Measurements from ENCODE around the gene MDH2. TPM values are rescaled to one million over a fixed set of nuclear protein-coding genes. Genes with fewer than 3 reads are reported as not detected.

MDH2 gene
- total RNA-seq, 1 experiment from 2014 or later = 154 TPM

DNA sequence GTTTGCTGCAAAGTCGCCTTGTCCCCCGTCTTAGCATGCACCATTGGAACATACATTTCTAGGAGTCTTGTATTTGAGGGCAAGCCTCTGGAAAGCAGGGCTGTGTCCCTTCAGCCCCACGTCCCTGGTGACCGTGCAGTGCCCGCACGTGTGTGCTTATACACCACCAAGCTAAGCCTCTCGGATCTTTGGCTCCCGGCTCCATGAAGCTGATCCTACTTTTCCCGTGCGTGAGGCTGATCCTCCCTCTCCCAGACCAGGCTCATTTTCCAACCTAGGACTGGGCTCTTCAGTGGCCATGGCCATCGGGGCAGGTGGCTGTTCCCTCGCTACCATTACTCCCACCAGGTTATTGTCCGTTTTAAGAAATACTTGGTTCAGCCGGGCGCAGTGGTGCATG, 14.3 kb downstream of the MDH2 start:
- no peaks in the 10 kb centered on the region for H3K27me3 Mint-ChIP-seq (ENCODE audit: unreplicated experiment)
- no peak overlapping the region for H3K27ac Mint-ChIP-seq (ENCODE audit: unreplicated experiment)
- H3K4me1 Mint-ChIP-seq (ENCODE audit: low read depth, unreplicated experiment) = no peaks in the 10 kb centered on the region
- no peak for DNase-seq
- intact Hi-C loops (cut with micrococcal nuclease; ENCODE audit: unreplicated experiment) = no loop called here
- TF ChIP-seq, protein P1, sequence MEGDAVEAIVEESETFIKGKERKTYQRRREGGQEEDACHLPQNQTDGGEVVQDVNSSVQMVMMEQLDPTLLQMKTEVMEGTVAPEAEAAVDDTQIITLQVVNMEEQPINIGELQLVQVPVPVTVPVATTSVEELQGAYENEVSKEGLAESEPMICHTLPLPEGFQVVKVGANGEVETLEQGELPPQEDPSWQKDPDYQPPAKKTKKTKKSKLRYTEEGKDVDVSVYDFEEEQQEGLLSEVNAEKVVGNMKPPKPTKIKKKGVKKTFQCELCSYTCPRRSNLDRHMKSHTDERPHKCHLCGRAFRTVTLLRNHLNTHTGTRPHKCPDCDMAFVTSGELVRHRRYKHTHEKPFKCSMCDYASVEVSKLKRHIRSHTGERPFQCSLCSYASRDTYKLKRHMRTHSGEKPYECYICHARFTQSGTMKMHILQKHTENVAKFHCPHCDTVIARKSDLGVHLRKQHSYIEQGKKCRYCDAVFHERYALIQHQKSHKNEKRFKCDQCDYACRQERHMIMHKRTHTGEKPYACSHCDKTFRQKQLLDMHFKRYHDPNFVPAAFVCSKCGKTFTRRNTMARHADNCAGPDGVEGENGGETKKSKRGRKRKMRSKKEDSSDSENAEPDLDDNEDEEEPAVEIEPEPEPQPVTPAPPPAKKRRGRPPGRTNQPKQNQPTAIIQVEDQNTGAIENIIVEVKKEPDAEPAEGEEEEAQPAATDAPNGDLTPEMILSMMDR (IDR thresholded peaks at IDR 0.05; ENCODE audit: unreplicated experiment) = no peak
- no peaks in the 10 kb centered on the region for H3K36me3 Mint-ChIP-seq (ENCODE audit: insufficient read depth, unreplicated experiment)
- CTCF ChIA-PET = no interaction called here
- no peak overlapping the region for H3K4me3 Mint-ChIP-seq (ENCODE audit: low read depth, unreplicated experiment)
- H3K9me3 Mint-ChIP-seq (ENCODE audit: low read depth, unreplicated experiment) = no peaks in the 10 kb centered on the region
- BruUV-seq (replicated peaks) = no TSS peak

DNA sequence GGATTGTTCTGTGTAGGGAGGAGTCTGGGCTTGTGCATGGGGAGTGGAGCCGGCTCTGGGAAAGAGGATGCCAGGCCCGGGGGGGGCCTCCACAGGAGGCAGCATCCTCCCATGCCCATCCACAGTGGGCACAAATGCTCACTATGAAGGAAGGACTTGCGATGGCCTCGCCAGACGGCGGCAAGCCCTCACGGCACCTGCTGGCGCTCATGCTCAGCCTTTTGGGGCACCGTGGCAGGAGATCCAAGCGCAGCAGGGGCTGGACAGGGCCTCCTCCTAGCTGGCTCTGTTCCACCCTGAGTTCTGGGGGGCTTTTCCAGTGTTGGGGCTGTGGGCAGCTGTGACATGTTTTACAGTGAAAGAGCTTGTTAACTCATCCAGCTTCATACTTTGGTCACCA, 15.2 kb downstream of the MDH2 start:
- Mint-ChIP-seq H3K27ac (ENCODE audit: unreplicated experiment) (no peak overlapping the region), H3K36me3 (ENCODE audit: insufficient read depth, unreplicated experiment) (no peaks in the 10 kb centered on the region), H3K4me3 (ENCODE audit: low read depth, unreplicated experiment) (no peak overlapping the region), H3K27me3 (ENCODE audit: unreplicated experiment) (no peaks in the 10 kb centered on the region), H3K9me3 (ENCODE audit: low read depth, unreplicated experiment) (no peaks in the 10 kb centered on the region), H3K4me1 (ENCODE audit: low read depth, unreplicated experiment) (no peaks in the 10 kb centered on the region)
- intact Hi-C loops (cut with micrococcal nuclease; ENCODE audit: unreplicated experiment) = no loop called here
- no TSS peak for BruUV-seq (replicated peaks)
- CTCF ChIA-PET = no interaction called here
- TF ChIP-seq, protein P1 (IDR thresholded peaks at IDR 0.05; ENCODE audit: unreplicated experiment) = no peak
- no peak for DNase-seq

DNA sequence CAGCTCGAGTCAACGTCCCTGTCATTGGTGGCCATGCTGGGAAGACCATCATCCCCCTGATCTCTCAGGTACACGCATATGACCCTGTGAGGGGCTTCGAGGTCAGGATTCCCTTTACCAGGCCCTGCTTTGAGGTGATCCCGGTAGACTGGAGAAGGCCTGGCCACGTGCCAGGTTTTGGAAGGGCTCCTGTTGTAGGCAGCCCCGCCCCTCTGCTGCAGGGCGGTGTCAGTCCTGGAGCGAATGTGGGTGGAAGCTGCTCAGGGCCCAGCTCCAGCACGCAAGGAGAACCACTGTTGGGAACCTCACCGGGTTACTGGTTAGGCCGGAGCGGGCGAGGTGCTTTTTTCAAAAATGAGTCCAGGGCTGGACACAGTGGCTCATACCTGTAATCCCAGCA, 15.6 kb downstream of the MDH2 start:
- CTCF ChIA-PET = no interaction called here
- Mint-ChIP-seq H3K27me3 (ENCODE audit: unreplicated experiment) (no peaks in the 10 kb centered on the region), H3K4me3 (ENCODE audit: low read depth, unreplicated experiment) (no peak overlapping the region), H3K27ac (ENCODE audit: unreplicated experiment) (no peak overlapping the region), H3K36me3 (ENCODE audit: insufficient read depth, unreplicated experiment) (no peaks in the 10 kb centered on the region), H3K4me1 (ENCODE audit: low read depth, unreplicated experiment) (no peaks in the 10 kb centered on the region), H3K9me3 (ENCODE audit: low read depth, unreplicated experiment) (no peaks in the 10 kb centered on the region)
- TF ChIP-seq, protein P1 (IDR thresholded peaks at IDR 0.05; ENCODE audit: unreplicated experiment) = no peak
- peak; percentile 30 for DNase-seq
- intact Hi-C loops (cut with micrococcal nuclease; ENCODE audit: unreplicated experiment) = no loop called here
- BruUV-seq (replicated peaks) = no TSS peak

DNA sequence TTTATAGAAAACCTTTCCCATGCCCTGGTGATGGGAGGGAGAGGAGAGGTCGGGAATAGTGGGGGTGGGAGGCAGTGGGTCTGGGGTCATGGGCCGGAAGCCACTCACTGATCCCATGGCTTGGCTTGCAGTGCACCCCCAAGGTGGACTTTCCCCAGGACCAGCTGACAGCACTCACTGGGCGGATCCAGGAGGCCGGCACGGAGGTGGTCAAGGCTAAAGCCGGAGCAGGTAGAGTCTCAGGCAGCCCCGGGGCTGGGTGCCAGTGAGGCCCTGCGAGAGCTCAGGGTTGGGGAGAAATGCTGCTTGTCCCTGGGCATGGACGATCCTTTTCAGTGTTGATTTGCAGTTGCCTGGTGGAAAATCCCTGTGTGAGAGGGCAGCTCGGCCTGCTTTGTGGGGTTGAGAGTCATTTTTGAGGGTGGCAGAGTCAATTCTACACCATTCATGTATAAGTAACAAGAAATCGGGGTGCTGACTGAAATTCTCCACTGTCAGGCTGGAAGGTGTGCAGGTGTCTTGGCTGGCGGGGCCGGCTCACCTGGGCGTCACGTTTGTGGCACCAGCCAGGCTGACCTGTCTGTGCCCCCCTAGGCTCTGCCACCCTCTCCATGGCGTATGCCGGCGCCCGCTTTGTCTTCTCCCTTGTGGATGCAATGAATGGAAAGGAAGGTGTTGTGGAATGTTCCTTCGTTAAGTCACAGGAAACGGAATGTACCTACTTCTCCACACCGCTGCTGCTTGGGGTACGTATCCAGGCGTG, 16.5 kb downstream of the MDH2 start:
- BruUV-seq (replicated peaks) = no TSS peak
- no peak overlapping the region for H3K27ac Mint-ChIP-seq (ENCODE audit: unreplicated experiment)
- intact Hi-C loops (cut with micrococcal nuclease; ENCODE audit: unreplicated experiment) = no loop called here
- no peaks in the 10 kb centered on the region for H3K36me3 Mint-ChIP-seq (ENCODE audit: insufficient read depth, unreplicated experiment)
- H3K4me3 Mint-ChIP-seq (ENCODE audit: low read depth, unreplicated experiment) = no peak overlapping the region
- no peak for DNase-seq
- H3K27me3 Mint-ChIP-seq (ENCODE audit: unreplicated experiment) = no peaks in the 10 kb centered on the region
- TF ChIP-seq, protein P1 (IDR thresholded peaks at IDR 0.05; ENCODE audit: unreplicated experiment) = no peak
- CTCF ChIA-PET = no interaction called here
- no peaks in the 10 kb centered on the region for H3K9me3 Mint-ChIP-seq (ENCODE audit: low read depth, unreplicated experiment)
- no peaks in the 10 kb centered on the region for H3K4me1 Mint-ChIP-seq (ENCODE audit: low read depth, unreplicated experiment)
